Measurements from ENCODE around the gene SAMD1. TPM values are rescaled to one million over a fixed set of nuclear protein-coding genes. Genes with fewer than 3 reads are reported as not detected.

The SAMD1 gene
- total and polyA plus RNA-seq, 2 donors from 2014 or later: 23.3 to 28.3 TPM

- Histone ChIP-seq H3K27me3 (ENCODE audit: control insufficient read depth, insufficient read depth, low read length) (no peaks in the 10 kb centered on the region), H3K27ac (ENCODE audit: low read depth in 2 of 2, low read length in 2 of 2) (peak overlapping the region; percentile 78 to 80), H3K36me3 (ENCODE audit: control insufficient read depth in 2 of 3, insufficient read depth in 3 of 3, low read length in 3 of 3) (no peaks in the 10 kb centered on the region), H3K9ac (ENCODE audit: low read length in 3 of 3) (peak overlapping the region in 1 of 3 donors; percentile 58), H3K4me3 (ENCODE audit: low read length in 3 of 3) (no peak overlapping the region), H3K4me1 (ENCODE audit: control insufficient read depth in 2 of 3, insufficient read depth in 2 of 3, low read depth in 1 of 3, low read length in 3 of 3) (peaks cover 0 to 39% (median 27%) of the 10 kb centered on the region in 3 donors), H3K9me3 (ENCODE audit: control insufficient read depth in 2 of 3, insufficient read depth in 1 of 3, low read length in 3 of 3) (no peaks in the 10 kb centered on the region)
- no peak for TF ChIP-seq CTCF (IDR thresholded peaks at IDR 0.05; ENCODE audit: borderline replicate concordance, extremely low read depth, insufficient read depth)
- no peak for FAIRE-seq
- no peak for DNase-seq
- intact Hi-C loops (cut with DNase I): no loop called here
These were observed 23.3 kb upstream of the SAMD1 start for GRCh38 chr19:14113762-14114414.

DNA sequence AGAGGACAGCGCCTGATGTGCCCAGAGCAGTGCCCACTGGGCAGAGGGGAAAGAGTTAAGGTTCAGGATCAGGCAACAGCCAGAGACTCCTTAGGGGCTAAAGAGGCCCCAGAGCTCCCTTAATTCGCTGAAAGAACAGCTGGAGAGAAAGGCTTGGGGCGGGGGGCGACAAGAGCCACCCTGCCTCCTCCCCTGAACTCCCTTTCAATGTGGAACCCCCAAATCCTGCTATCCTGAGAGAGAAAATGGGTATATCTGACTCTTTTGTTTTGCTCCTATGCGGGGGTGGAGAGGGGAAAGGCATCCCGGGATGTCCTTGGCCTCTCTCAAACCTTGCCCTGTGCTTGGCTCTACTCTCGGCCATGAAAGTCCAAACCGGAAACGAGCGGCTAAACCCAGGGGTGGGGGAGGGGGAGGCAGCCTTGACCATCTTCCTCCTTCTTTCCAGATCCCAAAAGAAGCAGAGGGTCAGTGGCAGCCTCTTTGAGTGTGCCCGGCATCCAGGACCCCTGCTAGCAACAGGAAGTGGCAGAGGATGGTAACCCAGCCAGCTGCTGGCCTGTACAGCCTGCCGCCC lies 22.3 kb upstream of the SAMD1 start:
- no peak for TF ChIP-seq CTCF (IDR thresholded peaks at IDR 0.05; ENCODE audit: borderline replicate concordance, extremely low read depth, insufficient read depth)
- H3K4me1 ChIP-seq (ENCODE audit: control insufficient read depth in 2 of 3, insufficient read depth in 2 of 3, low read depth in 1 of 3, low read length in 3 of 3): peaks cover 0 to 34% (median 20%) of the 10 kb centered on the region in 3 donors
- H3K4me3 ChIP-seq (ENCODE audit: low read length in 3 of 3): peak overlapping the region in 1 of 3 donors; percentile 13
- H3K9me3 ChIP-seq (ENCODE audit: control insufficient read depth in 2 of 3, insufficient read depth in 1 of 3, low read length in 3 of 3): no peaks in the 10 kb centered on the region
- peaks cover 0 to 2% (median 0%) of the 10 kb centered on the region in 3 donors for H3K36me3 ChIP-seq (ENCODE audit: control insufficient read depth in 2 of 3, insufficient read depth in 3 of 3, low read length in 3 of 3)
- DNase-seq (peak in 2 of 5 donors; percentile 72 to 84), FAIRE-seq (no peak)
- peak overlapping the region in 1 of 3 donors; percentile 58 for H3K9ac ChIP-seq (ENCODE audit: low read length in 3 of 3)
- no peaks in the 10 kb centered on the region for H3K27me3 ChIP-seq (ENCODE audit: control insufficient read depth, insufficient read depth, low read length)
- intact Hi-C loops (cut with DNase I): no loop called here
- peak overlapping the region; percentile 78 to 80 for H3K27ac ChIP-seq (ENCODE audit: low read depth in 2 of 2, low read length in 2 of 2)

GRCh38 chr19:14112051-14112808 lies 21.7 kb upstream of the SAMD1 start:
- peak overlapping the region in 1 of 3 donors; percentile 13 for H3K4me3 ChIP-seq (ENCODE audit: low read length in 3 of 3)
- no peak for TF ChIP-seq CTCF (IDR thresholded peaks at IDR 0.05; ENCODE audit: borderline replicate concordance, extremely low read depth, insufficient read depth)
- DNase-seq: no peak
- peaks cover 0 to 35% (median 20%) of the 10 kb centered on the region in 3 donors for H3K4me1 ChIP-seq (ENCODE audit: control insufficient read depth in 2 of 3, insufficient read depth in 2 of 3, low read depth in 1 of 3, low read length in 3 of 3)
- no peaks in the 10 kb centered on the region for H3K9me3 ChIP-seq (ENCODE audit: control insufficient read depth in 2 of 3, insufficient read depth in 1 of 3, low read length in 3 of 3)
- H3K27me3 ChIP-seq (ENCODE audit: control insufficient read depth, insufficient read depth, low read length): no peaks in the 10 kb centered on the region
- H3K9ac ChIP-seq (ENCODE audit: low read length in 3 of 3): peak overlapping the region in 2 of 3 donors; percentile 31 to 58
- intact Hi-C loops (cut with DNase I): no loop called here
- FAIRE-seq: no peak
- peak overlapping the region; percentile 30 to 80 for H3K27ac ChIP-seq (ENCODE audit: low read depth in 2 of 2, low read length in 2 of 2)
- H3K36me3 ChIP-seq (ENCODE audit: control insufficient read depth in 2 of 3, insufficient read depth in 3 of 3, low read length in 3 of 3): peaks cover 0 to 2% (median 0%) of the 10 kb centered on the region in 3 donors
